Measurements from ENCODE around the gene R3HCC1L.

GRCh38 chr10:98270786-98271185 lies 136.3 kb downstream of the R3HCC1L start:
- TF ChIP-seq ZC3H10 (CRISPR knock-in tag; IDR thresholded peaks at IDR 0.05) (no peak), ESRRG (CRISPR knock-in tag; IDR thresholded peaks at IDR 0.05) (no peak), ZNF565 (CRISPR knock-in tag; conservative IDR thresholded peaks at IDR 0.05; ENCODE audit: low read depth) (no peak), RARB (CRISPR knock-in tag; IDR thresholded peaks at IDR 0.05) (no peak), CREB5 (CRISPR knock-in tag; IDR thresholded peaks at IDR 0.05; ENCODE audit: low read depth) (no peak), ZFP3 (CRISPR knock-in tag; IDR thresholded peaks at IDR 0.05) (no peak), PATZ1 (CRISPR knock-in tag; IDR thresholded peaks at IDR 0.05; ENCODE audit: borderline replicate concordance) (no peak), ARNTL (CRISPR knock-in tag; IDR thresholded peaks at IDR 0.05; ENCODE audit: borderline replicate concordance, low read depth) (no peak), CSRNP3 (CRISPR knock-in tag; IDR thresholded peaks at IDR 0.05) (no peak)
